Endothelial cell of umbilical vein (primary cell): ENCODE data around the gene EIF4A3. TPM values are rescaled to one million over a fixed set of nuclear protein-coding genes. Genes with fewer than 3 reads are reported as not detected.

Experiments
- BruUV-seq: library from RNA; stranded (reverse); fragments of 400-500 nt; replicated peaks from 2 replicates; lab custom pipeline; 2021; lab: Mats Ljungman, UMichigan
- CTCF ChIA-PET: fragments of 300-600, 350-600 bp; sonication (Branson Sonifier 250); formaldehyde crosslinking; loops from one replicate; lab custom pipeline; 2021; ENCODE audit warnings: antibody characterized with exemption, inconsistent platforms; lab: Charles Lee
- POLR2A ChIA-PET: fragments of 300-600, 350-600 bp; sonication (Branson Sonifier 250); formaldehyde crosslinking; loops from one replicate; lab custom pipeline; 2021; ENCODE audit warnings: antibody characterized with exemption, inconsistent platforms; lab: Charles Lee
- DNase-seq: peaks from one replicate; pipeline ENCODE4 v3.0.0-alpha.2; 2011; ENCODE audit warnings: low read depth, low spot score
- FAIRE-seq: peaks from 2 replicates; lab custom pipeline; 2011; peaks lifted over from hg19 to GRCh38; lab: Jason Lieb, UNC
- H2AFZ ChIP-seq: 2 replicates; pipeline ENCODE4 v1.6.0; 2012; ENCODE audit warnings: low read depth, low read length, control low read depth, inconsistent platforms
- H3K27ac ChIP-seq: 2 replicates; pipeline ENCODE4 v1.5.1; 2011; ENCODE audit warnings: low read depth, mild to moderate bottlenecking, control low read depth, low read length, moderate library complexity; ENCODE audit not compliant: insufficient read depth
- H3K27me3 ChIP-seq, 2 experiments: 2 replicates each; pipeline versions ENCODE4 v1.6.0 to v1.6.1; 2011; ENCODE audit warnings: low read length in 2 of 2, mixed read lengths in 1 of 2; ENCODE audit not compliant: control insufficient read depth in 2 of 2, insufficient read depth in 2 of 2
- H3K36me3 ChIP-seq, 2 experiments: 2 replicates in 1 of 2; 3 replicates in 1 of 2; pipeline ENCODE4 v1.5.1; 2011; ENCODE audit warnings: low read length in 2 of 2, mild to moderate bottlenecking in 1 of 2, moderate library complexity in 1 of 2; ENCODE audit not compliant: control insufficient read depth in 2 of 2, insufficient read depth in 2 of 2; ENCODE audit errors: extremely low read depth in 1 of 2
- H3K4me1 ChIP-seq: 3 replicates; pipeline ENCODE4 v1.5.1; 2011; ENCODE audit warnings: mild to moderate bottlenecking, low read length; ENCODE audit not compliant: control insufficient read depth, insufficient read depth; ENCODE audit errors: extremely low read depth
- H3K4me2 ChIP-seq: 2 replicates; pipeline ENCODE4 v1.6.1; 2011; ENCODE audit warnings: low read length, control low read depth, mixed read lengths; ENCODE audit not compliant: insufficient read depth
- H3K4me3 ChIP-seq, 3 experiments: fragments of 200-600 bp in 1 of 3; sonication (generic), shearing (Covaris generic) in 1 of 3; replicated peaks in 1 of 3; 2 replicates each; pipeline ENCODE4 v1.5.1; 2011 to 2016; ENCODE audit warnings: control low read depth in 3 of 3, low read length in 3 of 3, mild to moderate bottlenecking in 2 of 3, inconsistent platforms in 1 of 3, low read depth in 1 of 3, moderate library complexity in 1 of 3; ENCODE audit not compliant: insufficient read depth in 1 of 3
- H3K79me2 ChIP-seq: 2 replicates; pipeline ENCODE4 v1.6.0; 2012; ENCODE audit warnings: low read length, inconsistent platforms; ENCODE audit not compliant: control insufficient read depth, insufficient read depth
- H3K9ac ChIP-seq: replicated peaks from 2 replicates; pipeline ENCODE3; 2011; ENCODE audit warnings: low read length, control low read depth; ENCODE audit not compliant: insufficient read depth; ENCODE audit errors: extremely low read depth
- H3K9me1 ChIP-seq: replicated peaks from 3 replicates; pipeline ENCODE4 v1.6.0; 2011; ENCODE audit warnings: mild to moderate bottlenecking, low read length; ENCODE audit not compliant: control insufficient read depth, insufficient read depth; ENCODE audit errors: extremely low read depth
- H3K9me3 ChIP-seq: replicated peaks from 2 replicates; pipeline ENCODE4 v1.5.1; 2012; ENCODE audit warnings: low read length, inconsistent platforms; ENCODE audit not compliant: control insufficient read depth, insufficient read depth
- H4K20me1 ChIP-seq: replicated peaks from 2 replicates; pipeline ENCODE3; 2011; ENCODE audit warnings: mild to moderate bottlenecking, low read length; ENCODE audit not compliant: control insufficient read depth, insufficient read depth; ENCODE audit errors: extremely low read depth
- CTCF ChIP-seq, 2 donors: IDR thresholded peaks; 1 replicate in 1 of 2; 2 replicates in 1 of 2; pipeline ENCODE4 v1.5.1; 2011; ENCODE audit warnings: low read length in 2 of 2, mild to moderate bottlenecking in 2 of 2, moderate library complexity in 2 of 2, control low read depth in 1 of 2, inconsistent platforms in 1 of 2, low read depth in 1 of 2; ENCODE audit not compliant: insufficient read depth in 1 of 2; ENCODE audit errors: extremely low read depth in 1 of 2
- EZH2 ChIP-seq: IDR thresholded peaks from 2 replicates; pipeline ENCODE4 v1.6.1; 2012; ENCODE audit warnings: borderline replicate concordance, low read depth, mild to moderate bottlenecking, moderate library complexity, low read length, inconsistent platforms; ENCODE audit not compliant: severe bottlenecking
- FOS ChIP-seq: IDR thresholded peaks from 2 replicates; pipeline ENCODE4 v1.6.1; 2011; ENCODE audit warnings: mild to moderate bottlenecking, low read length, moderate library complexity, borderline replicate concordance; ENCODE audit not compliant: insufficient read depth
- MYC ChIP-seq: IDR thresholded peaks from one replicate; pipeline ENCODE4 v1.6.1; 2011; ENCODE audit warnings: mild to moderate bottlenecking, low read depth, low read length
- POLR2AphosphoS5 ChIP-seq: IDR thresholded peaks from 2 replicates; pipeline ENCODE4 v1.6.1; 2012; ENCODE audit warnings: low read depth, mild to moderate bottlenecking, control low read depth, low read length, moderate library complexity; ENCODE audit not compliant: insufficient read depth
- dilution Hi-C: fragments of 300-500 bp; cut with MboI; formaldehyde crosslinking; loops from one replicate; pipeline ENCODE4 v1.15.0; 2019; ENCODE audit warnings: low sequenced_read_pairs; ENCODE audit not compliant: extremely low pct_ligation_motif_present
- intact Hi-C: fragments of 100-400 bp; cut with micrococcal nuclease; formaldehyde crosslinking; loops from one replicate; pipeline ENCODE4 v1.10.0; 2022
- polyA plus RNA-seq, 4 experiments: library from polyadenylated mRNA; depleted of rRNA in 3 of 4; stranded (reverse) in 3 of 4; unstranded in 1 of 4; fragments of >200 nt; gene quantifications; 2 replicates each; pipeline versions ENCODE4 v1.2.1 to v1.2.3, GENCODE V29; 2011 to 2012; ENCODE audit warnings: missing spikeins in 1 of 4
- total RNA-seq: library from RNA; stranded (reverse); gene quantifications from 2 replicates; pipeline ENCODE4 v1.2.3, GENCODE V29; 2021

EIF4A3 gene
- total and polyA plus RNA-seq, 2 donors (not counting 3 experiments of a cell fraction or from before 2014, with no cell fraction given): 90.4 to 94.5 TPM

DNA sequence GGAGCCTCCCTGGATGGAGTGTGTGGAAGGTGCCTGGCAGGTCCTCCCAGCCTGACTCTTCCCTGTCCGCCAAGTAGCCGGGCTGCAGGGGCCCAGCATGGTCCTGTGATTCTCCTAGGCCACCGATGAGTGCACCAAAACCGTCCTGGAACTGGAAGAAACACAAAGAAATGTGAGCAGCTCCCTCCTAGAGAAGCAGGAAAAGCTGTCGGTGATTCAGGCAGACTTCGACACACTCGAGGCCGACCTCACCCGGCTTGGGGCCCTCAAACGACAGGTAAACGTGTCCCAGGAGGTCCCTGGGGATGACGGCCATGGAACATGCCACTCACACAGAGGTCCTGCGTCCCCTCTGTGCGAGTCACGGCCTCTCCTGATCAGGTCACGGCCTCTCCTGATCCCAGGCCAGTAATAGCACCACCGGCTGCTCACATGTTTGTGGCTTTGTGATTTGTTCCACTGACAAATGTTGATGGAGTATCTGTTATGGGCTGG, 49.8 kb downstream of the EIF4A3 start:
- CTCF ChIA-PET: no interaction called here

More for the DNA sequence above, 49.8 kb downstream of the EIF4A3 start:
- no TSS peak for BruUV-seq
- Histone ChIP-seq H3K9me1 (no peaks in the 10 kb centered on the region), H2AFZ (no peak overlapping the region), H3K9ac (no peak overlapping the region), H3K4me1 (peaks cover 8% of the 10 kb centered on the region), H3K4me2 (no peak overlapping the region), H3K9me3 (no peaks in the 10 kb centered on the region), H3K27me3 (no peaks in the 10 kb centered on the region), H3K79me2 (no peaks in the 10 kb centered on the region), H3K4me3 (no peak overlapping the region), H3K27ac (no peak overlapping the region), H4K20me1 (no peaks in the 10 kb centered on the region), H3K36me3 (no peaks in the 10 kb centered on the region)
- intact Hi-C loops: no loop called here
- dilution Hi-C loops: no loop called here
- POLR2A ChIA-PET: no interaction called here
- FAIRE-seq: no peak
- TF ChIP-seq MYC (no peak), POLR2AphosphoS5 (no peak), EZH2 (no peak), FOS (no peak), CTCF (IDR thresholded peaks at IDR 0.05; ENCODE audit: extremely low read depth in 1 of 2, insufficient read depth in 1 of 2, low read depth in 1 of 2, low read length in 2 of 2) (no peak)
- no peak for DNase-seq
